Astrocyte (in vitro differentiated cells and primary cell): Measurements from ENCODE around the gene ZNF518A. TPM values are rescaled to one million over a fixed set of nuclear protein-coding genes. Genes with fewer than 3 reads are reported as not detected.

ENCODE experiments used
- DNase-seq: peaks from one replicate; pipeline ENCODE4 v3.0.0-alpha.2; 2010; ENCODE audit warnings: low read depth
- FAIRE-seq: peaks from 2 replicates; lab custom pipeline; 2011; peaks lifted over from hg19 to GRCh38; lab: Jason Lieb, UNC
- H2AFZ ChIP-seq: 2 replicates; pipeline ENCODE4 v1.6.0; 2012; ENCODE audit warnings: low read depth, low read length, inconsistent platforms
- H3K27ac ChIP-seq: 2 replicates; pipeline ENCODE4 v1.5.1; 2011; ENCODE audit warnings: low read depth, low read length, inconsistent platforms
- H3K27me3 ChIP-seq: 2 replicates; pipeline ENCODE4 v1.6.0; 2011; ENCODE audit warnings: low read length, inconsistent platforms; ENCODE audit not compliant: insufficient read depth
- H3K36me3 ChIP-seq: 2 replicates; pipeline ENCODE4 v1.5.1; 2011; ENCODE audit warnings: low read length, inconsistent platforms; ENCODE audit not compliant: insufficient read depth
- H3K4me1 ChIP-seq: 2 replicates; pipeline ENCODE4 v1.5.1; 2011; ENCODE audit warnings: low read length, inconsistent platforms; ENCODE audit not compliant: insufficient read depth
- H3K4me2 ChIP-seq: 2 replicates; pipeline ENCODE4 v1.6.0; 2012; ENCODE audit warnings: low read length, inconsistent platforms
- H3K4me3 ChIP-seq: 2 replicates; pipeline ENCODE4 v1.5.1; 2011; ENCODE audit warnings: low read depth, mild to moderate bottlenecking, low read length, inconsistent platforms; ENCODE audit not compliant: insufficient read depth
- H3K79me2 ChIP-seq: 2 replicates; pipeline ENCODE4 v1.6.0; 2012; ENCODE audit warnings: mild to moderate bottlenecking, low read length, inconsistent platforms; ENCODE audit not compliant: insufficient read depth
- H3K9ac ChIP-seq: 2 replicates; pipeline ENCODE4 v1.6.0; 2012; ENCODE audit warnings: mild to moderate bottlenecking, low read length, inconsistent platforms
- H3K9me3 ChIP-seq: 2 replicates; pipeline ENCODE4 v1.5.1; 2012; ENCODE audit warnings: low read depth, mild to moderate bottlenecking, low read length, inconsistent platforms; ENCODE audit not compliant: insufficient read depth
- H4K20me1 ChIP-seq: 2 replicates; pipeline ENCODE4 v1.6.0; 2012; ENCODE audit warnings: low read length, inconsistent platforms; ENCODE audit not compliant: insufficient read depth
- H3K27ac Mint-ChIP-seq: one replicate; pipeline ENCODE4 v1.8.0; 2021; ENCODE audit warnings: mild to moderate bottlenecking, mixed read lengths; ENCODE audit not compliant: unreplicated experiment
- H3K27me3 Mint-ChIP-seq: one replicate; pipeline ENCODE4 v1.8.0; 2021; ENCODE audit warnings: low read depth, mixed read lengths; ENCODE audit not compliant: unreplicated experiment
- H3K36me3 Mint-ChIP-seq: one replicate; pipeline ENCODE4 v1.8.0; 2021; ENCODE audit warnings: low read depth, mixed read lengths; ENCODE audit not compliant: unreplicated experiment
- H3K4me1 Mint-ChIP-seq: one replicate; pipeline ENCODE4 v1.8.0; 2021; ENCODE audit warnings: low read depth, mixed read lengths; ENCODE audit not compliant: unreplicated experiment
- H3K4me3 Mint-ChIP-seq: one replicate; pipeline ENCODE4 v1.8.0; 2021; ENCODE audit warnings: mild to moderate bottlenecking, moderate library complexity, mixed read lengths; ENCODE audit not compliant: unreplicated experiment
- H3K9me3 Mint-ChIP-seq: one replicate; pipeline ENCODE4 v1.8.0; 2021; ENCODE audit warnings: mild to moderate bottlenecking, mixed read lengths; ENCODE audit not compliant: unreplicated experiment
- EZH2 ChIP-seq: IDR thresholded peaks from 2 replicates; pipeline ENCODE4 v1.6.1; 2012; ENCODE audit warnings: mild to moderate bottlenecking, low read length, inconsistent platforms; ENCODE audit not compliant: insufficient read depth
- total RNA-seq: library from RNA; stranded (reverse); gene quantifications from 2 replicates; pipeline ENCODE4 v1.2.1, GENCODE V29; 2021
- TF ChIP-seq, protein P1 (sequence below): IDR thresholded peaks from 2 replicates; pipeline ENCODE4 v1.5.1; 2011; ENCODE audit warnings: low read depth, mild to moderate bottlenecking, inconsistent platforms, low read length, moderate library complexity; ENCODE audit not compliant: insufficient read depth

Gene ZNF518A
- total RNA-seq, 1 donor from 2014 or later: 24.1 TPM

GRCh38 chr10:96082748-96083147 is 47.3 kb upstream of the ZNF518A start:
- Histone ChIP-seq H4K20me1 (no peaks in the 10 kb centered on the region), H3K4me2 (no peak overlapping the region), H3K9me3 (no peaks in the 10 kb centered on the region), H3K4me1 (no peaks in the 10 kb centered on the region), H3K27ac (no peak overlapping the region), H2AFZ (no peak overlapping the region), H3K4me3 (no peak overlapping the region), H3K36me3 (no peaks in the 10 kb centered on the region), H3K79me2 (no peaks in the 10 kb centered on the region), H3K27me3 (no peaks in the 10 kb centered on the region), H3K9ac (no peak overlapping the region)
- Mint-ChIP-seq H3K4me3 (no peak overlapping the region), H3K4me1 (no peaks in the 10 kb centered on the region), H3K27me3 (no peaks in the 10 kb centered on the region), H3K36me3 (no peaks in the 10 kb centered on the region), H3K27ac (no peak overlapping the region), H3K9me3 (no peaks in the 10 kb centered on the region)
- DNase-seq: no peak
- TF ChIP-seq, protein P1, sequence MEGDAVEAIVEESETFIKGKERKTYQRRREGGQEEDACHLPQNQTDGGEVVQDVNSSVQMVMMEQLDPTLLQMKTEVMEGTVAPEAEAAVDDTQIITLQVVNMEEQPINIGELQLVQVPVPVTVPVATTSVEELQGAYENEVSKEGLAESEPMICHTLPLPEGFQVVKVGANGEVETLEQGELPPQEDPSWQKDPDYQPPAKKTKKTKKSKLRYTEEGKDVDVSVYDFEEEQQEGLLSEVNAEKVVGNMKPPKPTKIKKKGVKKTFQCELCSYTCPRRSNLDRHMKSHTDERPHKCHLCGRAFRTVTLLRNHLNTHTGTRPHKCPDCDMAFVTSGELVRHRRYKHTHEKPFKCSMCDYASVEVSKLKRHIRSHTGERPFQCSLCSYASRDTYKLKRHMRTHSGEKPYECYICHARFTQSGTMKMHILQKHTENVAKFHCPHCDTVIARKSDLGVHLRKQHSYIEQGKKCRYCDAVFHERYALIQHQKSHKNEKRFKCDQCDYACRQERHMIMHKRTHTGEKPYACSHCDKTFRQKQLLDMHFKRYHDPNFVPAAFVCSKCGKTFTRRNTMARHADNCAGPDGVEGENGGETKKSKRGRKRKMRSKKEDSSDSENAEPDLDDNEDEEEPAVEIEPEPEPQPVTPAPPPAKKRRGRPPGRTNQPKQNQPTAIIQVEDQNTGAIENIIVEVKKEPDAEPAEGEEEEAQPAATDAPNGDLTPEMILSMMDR: no peak
- TF ChIP-seq EZH2: no peak
- no peak for FAIRE-seq

DNA sequence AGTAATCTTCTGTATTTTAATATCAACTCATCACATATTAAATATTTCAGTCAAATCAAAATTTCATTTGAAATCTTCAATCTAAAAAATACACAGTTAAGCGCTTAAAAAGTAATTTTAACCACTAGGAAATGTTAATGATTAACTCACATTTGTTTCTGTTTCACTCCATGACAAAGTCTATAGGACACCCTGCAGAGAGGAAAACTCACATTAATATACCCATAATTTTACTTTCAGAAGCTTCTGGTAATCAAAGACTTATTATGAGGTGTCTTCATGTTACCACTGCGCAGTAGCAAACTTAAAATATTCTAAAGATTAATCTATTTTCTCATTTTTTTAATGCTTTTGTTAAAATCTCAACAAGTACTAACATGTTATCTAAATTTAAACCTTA is 41.0 kb upstream of the ZNF518A start:
- Mint-ChIP-seq H3K27me3 (peaks cover 11% of the 10 kb centered on the region), H3K9me3 (peaks cover 2% of the 10 kb centered on the region), H3K4me1 (no peaks in the 10 kb centered on the region), H3K4me3 (peak overlapping the region; percentile 91), H3K36me3 (no peaks in the 10 kb centered on the region), H3K27ac (peak overlapping the region; percentile 99)
- H4K20me1 ChIP-seq: no peaks in the 10 kb centered on the region
- FAIRE-seq (no peak), DNase-seq (no peak)
- H3K4me2 ChIP-seq: peak overlapping the region; percentile 89
- no peak overlapping the region for H3K9ac ChIP-seq
- no peaks in the 10 kb centered on the region for H3K79me2 ChIP-seq
- peaks cover 5% of the 10 kb centered on the region for H3K27me3 ChIP-seq
- no peaks in the 10 kb centered on the region for H3K36me3 ChIP-seq
- H3K9me3 ChIP-seq: peaks cover 5% of the 10 kb centered on the region
- H3K27ac ChIP-seq: no peak overlapping the region
- TF ChIP-seq, protein P1: no peak
- TF ChIP-seq EZH2: no peak
- H2AFZ ChIP-seq: no peak overlapping the region
- H3K4me3 ChIP-seq: peak overlapping the region; percentile 84
- no peaks in the 10 kb centered on the region for H3K4me1 ChIP-seq

DNA sequence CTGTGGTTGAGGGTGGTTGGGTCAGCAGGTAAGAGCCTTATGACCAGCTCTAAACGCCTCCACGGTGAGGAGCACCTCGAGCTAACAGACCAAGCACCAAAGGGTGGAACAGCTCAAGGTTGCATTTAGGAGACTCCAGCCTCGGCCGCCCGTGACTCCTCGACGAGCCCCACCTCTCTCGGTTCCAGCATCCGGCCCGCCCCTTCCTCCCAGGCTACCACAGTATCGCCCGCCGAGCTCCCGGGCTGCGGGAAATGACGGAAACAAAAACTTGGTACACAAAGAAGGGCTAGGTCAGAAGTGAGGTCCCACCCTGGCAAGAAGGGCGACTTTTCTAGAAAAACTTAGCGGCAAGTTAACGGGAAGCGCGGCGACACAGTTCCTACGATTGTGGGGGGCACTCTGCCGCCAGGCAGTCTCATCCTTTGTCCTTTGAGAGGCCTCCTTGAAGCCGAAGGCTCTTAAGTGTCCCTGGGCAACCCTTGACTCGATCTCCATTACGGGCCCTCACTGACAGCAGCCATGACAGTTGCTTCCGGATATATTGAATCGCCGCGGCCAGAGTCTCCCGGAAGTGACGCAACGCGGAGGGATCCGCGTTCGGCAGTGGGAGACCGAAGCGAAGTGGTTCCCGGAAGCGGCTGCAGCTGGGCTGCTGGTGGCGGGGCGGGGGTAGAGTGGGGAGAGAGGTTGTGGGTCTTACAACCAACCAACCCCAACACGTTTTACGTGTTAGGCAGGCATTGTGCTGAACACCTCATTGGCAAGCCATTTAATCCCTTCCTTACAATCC is 40.2 kb upstream of the ZNF518A start:
- peaks cover 11% of the 10 kb centered on the region for H3K27me3 Mint-ChIP-seq
- H3K4me1 Mint-ChIP-seq: no peaks in the 10 kb centered on the region
- peak overlapping the region; percentile 89 for H3K4me2 ChIP-seq
- peak overlapping the region; percentile 90 for H3K27ac ChIP-seq
- peak; percentile 97 for DNase-seq
- no peaks in the 10 kb centered on the region for H3K36me3 ChIP-seq
- H3K27ac Mint-ChIP-seq: peak overlapping the region; percentile 99
- H3K27me3 ChIP-seq: peaks cover 8% of the 10 kb centered on the region
- no peaks in the 10 kb centered on the region for H3K36me3 Mint-ChIP-seq
- peaks cover 5% of the 10 kb centered on the region for H3K9me3 ChIP-seq
- no peaks in the 10 kb centered on the region for H4K20me1 ChIP-seq
- TF ChIP-seq, protein P1: no peak
- peak overlapping the region; percentile 91 for H3K4me3 Mint-ChIP-seq
- no peaks in the 10 kb centered on the region for H3K4me1 ChIP-seq
- peak overlapping the region; percentile 91 for H2AFZ ChIP-seq
- no peak for FAIRE-seq
- H3K9me3 Mint-ChIP-seq: peaks cover 2% of the 10 kb centered on the region
- H3K79me2 ChIP-seq: no peaks in the 10 kb centered on the region
- H3K4me3 ChIP-seq: peak overlapping the region; percentile 84
- H3K9ac ChIP-seq: peak overlapping the region; percentile 87
